Left lung (tissue), 10 donors: ENCODE measurements around the gene SHISA6. TPM values are rescaled to one million over a fixed set of nuclear protein-coding genes. Genes with fewer than 3 reads are reported as not detected.

Source experiments
- ATAC-seq: fragments of 200-7000 bp; cut with Tn5 transposase; one replicate; pipeline ENCODE4 v1.9.1; 2020; ENCODE audit warnings: moderate library complexity
- DNase-seq, 4 donors: peaks; one replicate each; pipeline ENCODE4 v3.0.0-alpha.2; 2013 to 2020
- H3K27ac ChIP-seq, 2 donors: fragments of 200-600 bp; sonication (generic) in 1 of 2; one replicate each; pipeline versions ENCODE4 v1.5.0 to v1.8.0; 2020 to 2021
- H3K27me3 ChIP-seq, 2 donors: fragments of 200-600 bp; sonication (generic) in 1 of 2; one replicate each; pipeline versions ENCODE4 v1.5.0 to v1.8.0; 2020 to 2021
- H3K36me3 ChIP-seq, 2 donors: fragments of 200-600 bp; sonication (generic) in 1 of 2; one replicate each; pipeline versions ENCODE4 v1.5.0 to v1.8.0; 2020 to 2021
- H3K4me1 ChIP-seq, 2 donors: fragments of 200-600 bp; one replicate each; pipeline ENCODE4 v1.8.0; 2021
- H3K4me3 ChIP-seq, 2 donors: fragments of 200-600 bp; sonication (generic) in 1 of 2; one replicate each; pipeline versions ENCODE4 v1.5.0 to v1.8.0; 2020 to 2021; ENCODE audit warnings: mild to moderate bottlenecking in 1 of 2
- H3K9me3 ChIP-seq, 2 donors: fragments of 200-600 bp; sonication (generic) in 1 of 2; one replicate each; pipeline versions ENCODE4 v1.5.0 to v1.8.0; 2020 to 2021
- intact Hi-C, 2 donors: fragments of 100-400 bp; cut with DNase I; formaldehyde crosslinking; loops; one replicate each; pipeline versions ENCODE4 v1.11.2 to v1.14.2; 2022
- polyA plus RNA-seq, 6 donors: library from polyadenylated mRNA; unstranded; fragments of 120-200 nt; gene quantifications; one replicate each; pipeline ENCODE4 v1.2.1, GENCODE V29; 2013; ENCODE audit not compliant: insufficient read length in 6 of 6
- total RNA-seq, 2 donors: library from RNA; stranded (reverse); fragmentation: NEBNext Ultra II Directional; extraction: Animal tissue kit (Norgen Biotek cat#: 25700); gene quantifications; one replicate each; pipeline ENCODE4 v1.2.1, GENCODE V29; 2021
- TF ChIP-seq, protein P1 (sequence below), 2 donors: fragments of 200-600 bp; sonication (generic) in 1 of 2; IDR thresholded peaks; one replicate each; pipeline versions ENCODE4 v1.5.0 to v1.8.0; 2021; ENCODE audit warnings: antibody characterized with exemption in 2 of 2
- donor health status: DM: no; HTN: yes; CAD: no.
- donor health status: DM: no; HTN: no; CAD: no.

Gene SHISA6
- total and polyA plus RNA-seq, 8 donors = 0.06 to 0.38 (median 0.19) TPM; not detected in 1

DNA sequence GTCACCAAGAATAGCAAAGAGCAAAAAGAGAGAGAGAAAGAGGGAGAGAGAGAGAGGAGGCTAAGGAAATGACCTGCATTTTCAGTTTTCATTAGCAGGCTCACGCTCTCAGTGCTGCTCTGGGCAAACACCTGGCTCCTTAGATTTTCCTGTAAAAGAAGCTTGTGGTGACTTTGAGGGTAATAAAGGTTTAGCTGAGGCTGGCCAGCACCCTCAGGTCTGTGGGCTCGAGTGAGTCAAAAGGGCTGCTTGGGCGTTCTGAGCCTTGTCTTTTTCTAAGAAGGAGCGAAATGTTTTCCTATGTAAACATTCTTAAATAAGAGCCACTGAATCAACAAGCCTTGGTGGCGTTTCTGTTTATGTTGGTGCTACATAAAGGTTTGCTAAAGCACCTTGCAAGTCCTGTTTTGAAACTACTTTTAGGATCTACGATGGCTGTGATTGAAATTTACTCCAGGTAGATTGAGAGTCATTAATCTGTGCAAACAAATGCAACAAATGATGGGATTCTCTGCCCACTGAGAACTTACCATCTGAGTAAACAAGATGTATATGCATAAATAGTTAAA lies 38.8 kb downstream of the SHISA6 start:
- TF ChIP-seq, protein P1, sequence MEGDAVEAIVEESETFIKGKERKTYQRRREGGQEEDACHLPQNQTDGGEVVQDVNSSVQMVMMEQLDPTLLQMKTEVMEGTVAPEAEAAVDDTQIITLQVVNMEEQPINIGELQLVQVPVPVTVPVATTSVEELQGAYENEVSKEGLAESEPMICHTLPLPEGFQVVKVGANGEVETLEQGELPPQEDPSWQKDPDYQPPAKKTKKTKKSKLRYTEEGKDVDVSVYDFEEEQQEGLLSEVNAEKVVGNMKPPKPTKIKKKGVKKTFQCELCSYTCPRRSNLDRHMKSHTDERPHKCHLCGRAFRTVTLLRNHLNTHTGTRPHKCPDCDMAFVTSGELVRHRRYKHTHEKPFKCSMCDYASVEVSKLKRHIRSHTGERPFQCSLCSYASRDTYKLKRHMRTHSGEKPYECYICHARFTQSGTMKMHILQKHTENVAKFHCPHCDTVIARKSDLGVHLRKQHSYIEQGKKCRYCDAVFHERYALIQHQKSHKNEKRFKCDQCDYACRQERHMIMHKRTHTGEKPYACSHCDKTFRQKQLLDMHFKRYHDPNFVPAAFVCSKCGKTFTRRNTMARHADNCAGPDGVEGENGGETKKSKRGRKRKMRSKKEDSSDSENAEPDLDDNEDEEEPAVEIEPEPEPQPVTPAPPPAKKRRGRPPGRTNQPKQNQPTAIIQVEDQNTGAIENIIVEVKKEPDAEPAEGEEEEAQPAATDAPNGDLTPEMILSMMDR (IDR thresholded peaks at IDR 0.05) = no peak
- intact Hi-C loops = no loop called here
- Histone ChIP-seq H3K4me3 (no peak overlapping the region), H3K27ac (peak overlapping the region in 1 of 2 donors; percentile 33), H3K36me3 (no peaks in the 10 kb centered on the region), H3K27me3 (no peaks in the 10 kb centered on the region), H3K4me1 (no peaks in the 10 kb centered on the region), H3K9me3 (peaks cover 0 to 11% of the 10 kb centered on the region in 2 donors)
- DNase-seq (peak in 2 of 4 donors; percentile 20 to 40), ATAC-seq (peak; percentile 94)

DNA sequence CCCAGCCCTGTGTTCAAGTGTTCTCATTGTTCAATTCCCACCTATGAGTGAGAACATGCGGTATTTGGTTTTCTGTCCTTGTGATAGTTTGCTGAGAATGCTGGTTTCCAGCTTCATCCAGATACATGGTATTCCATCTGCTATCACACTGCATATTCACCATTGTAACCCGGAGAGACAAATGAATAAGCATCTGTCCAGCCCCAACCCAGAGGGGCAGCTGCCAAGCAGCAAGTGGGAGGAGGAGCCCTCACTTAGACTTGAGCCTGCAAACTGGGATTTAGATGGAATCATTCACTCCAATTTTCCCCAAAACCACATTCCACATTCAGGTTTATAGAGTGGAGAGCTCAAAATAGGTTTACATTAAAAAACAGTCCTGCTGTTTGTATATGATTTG lies 41.6 kb downstream of the SHISA6 start:
- Histone ChIP-seq H3K27ac (no peak overlapping the region), H3K36me3 (no peaks in the 10 kb centered on the region), H3K4me3 (no peak overlapping the region), H3K4me1 (no peaks in the 10 kb centered on the region), H3K27me3 (no peaks in the 10 kb centered on the region), H3K9me3 (peaks cover 0 to 11% of the 10 kb centered on the region in 2 donors)
- TF ChIP-seq, protein P1 (IDR thresholded peaks at IDR 0.05) = no peak
- intact Hi-C loops = no loop called here
- DNase-seq = no peak
- ATAC-seq = no peak

- ATAC-seq = no peak
- TF ChIP-seq, protein P1 (IDR thresholded peaks at IDR 0.05) = no peak
- intact Hi-C loops = no loop called here
These were observed 43.8 kb downstream of the SHISA6 start for GRCh38 chr17:11284811-11285210.

GRCh38 chr17:11285946-11286345 lies 44.9 kb downstream of the SHISA6 start:
- TF ChIP-seq, protein P1 (IDR thresholded peaks at IDR 0.05) = no peak
- ATAC-seq = no peak
- intact Hi-C loops = no loop called here
- Histone ChIP-seq H3K4me3 (no peak overlapping the region), H3K36me3 (no peaks in the 10 kb centered on the region), H3K4me1 (no peaks in the 10 kb centered on the region), H3K9me3 (peaks cover 0 to 5% of the 10 kb centered on the region in 2 donors), H3K27me3 (no peaks in the 10 kb centered on the region), H3K27ac (no peak overlapping the region)
- no peak for DNase-seq

More at GRCh38 chr17:11284811-11285210, 43.8 kb downstream of the SHISA6 start:
- no peaks in the 10 kb centered on the region for H3K27me3 ChIP-seq
- no peaks in the 10 kb centered on the region for H3K36me3 ChIP-seq
- no peak for DNase-seq
- peaks cover 0 to 9% of the 10 kb centered on the region in 2 donors for H3K9me3 ChIP-seq
- no peak overlapping the region for H3K4me3 ChIP-seq
- no peaks in the 10 kb centered on the region for H3K4me1 ChIP-seq
- no peak overlapping the region for H3K27ac ChIP-seq

DNA sequence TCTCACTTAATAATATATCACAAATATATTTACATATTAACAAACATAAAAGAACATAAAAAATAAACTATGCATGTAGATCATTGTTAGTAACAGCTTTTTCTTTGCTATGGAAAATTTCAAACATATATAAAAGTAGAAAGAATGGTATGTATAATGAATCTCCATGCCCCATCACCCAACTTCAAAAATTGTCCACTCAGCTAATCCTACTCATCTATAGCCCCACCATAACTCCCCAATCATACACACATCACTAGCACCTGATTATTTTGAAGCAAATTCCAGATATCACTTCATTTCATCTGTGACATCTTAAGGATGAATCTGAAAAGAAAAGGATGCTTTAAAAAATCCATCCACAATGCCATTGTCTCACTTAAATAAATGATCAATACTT lies 46.8 kb downstream of the SHISA6 start:
- no peaks in the 10 kb centered on the region for H3K9me3 ChIP-seq
- DNase-seq = no peak
- intact Hi-C loops = no loop called here
- no peaks in the 10 kb centered on the region for H3K4me1 ChIP-seq
- no peak overlapping the region for H3K4me3 ChIP-seq
- H3K27me3 ChIP-seq = no peaks in the 10 kb centered on the region
- H3K36me3 ChIP-seq = no peaks in the 10 kb centered on the region
- TF ChIP-seq, protein P1 (IDR thresholded peaks at IDR 0.05) = no peak
- ATAC-seq = no peak
- H3K27ac ChIP-seq = no peak overlapping the region
